ENCODE data around the gene PRR18.
A peak's percentile ranks its signal among the peaks of the same experiment; 100 is the strongest.

PRR18 gene

DNA sequence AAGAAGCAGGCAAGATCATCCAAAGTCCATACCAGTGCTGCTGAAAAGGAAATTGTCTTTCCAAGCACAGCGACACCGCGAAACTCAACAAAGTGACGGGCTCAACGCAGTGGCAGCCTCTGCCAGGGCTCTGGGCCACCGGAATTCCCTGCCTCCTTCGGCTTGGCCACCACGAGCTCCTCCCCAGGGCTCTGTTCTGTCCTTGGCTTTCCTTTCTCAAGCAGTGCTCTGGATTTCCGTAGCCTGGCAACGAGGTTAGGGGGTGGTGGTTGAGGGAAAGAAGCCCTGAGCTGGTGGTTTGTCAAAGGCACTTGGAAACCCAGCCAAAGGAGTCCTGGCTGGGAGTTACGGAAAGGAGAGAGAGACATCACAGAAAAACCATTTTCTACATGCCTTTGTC lies 31.2 kb downstream of the PRR18 start:
- DNase-seq (ENCODE audit: low read depth in 3 of 3, low spot score in 1 of 3) = no peak

DNA sequence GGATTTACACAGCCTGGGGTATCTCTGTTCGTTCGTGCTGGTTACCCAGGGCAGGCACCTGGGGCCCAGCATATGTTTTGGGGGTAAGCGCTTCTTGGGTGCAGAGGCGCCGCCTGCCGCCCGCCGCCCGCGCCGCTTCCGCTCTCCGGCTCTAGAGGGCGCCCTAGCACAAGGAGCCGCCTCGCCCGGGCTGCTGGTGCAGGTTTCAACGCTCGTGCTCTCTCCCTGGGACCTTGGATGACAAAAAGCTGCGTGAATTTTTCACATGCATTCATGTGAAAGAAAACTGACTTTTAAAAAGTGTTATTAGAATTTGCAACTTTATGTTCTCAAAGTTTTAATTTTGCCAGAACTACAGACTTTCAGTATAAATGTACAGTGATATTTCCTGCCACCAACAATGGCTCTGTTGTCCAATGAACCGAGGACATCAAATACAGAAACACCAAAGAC lies 32.5 kb downstream of the PRR18 start:
- DNase-seq (ENCODE audit: low read depth in 3 of 3, low spot score in 1 of 3) = peak; percentile 54 to 85 (median 63)

DNA sequence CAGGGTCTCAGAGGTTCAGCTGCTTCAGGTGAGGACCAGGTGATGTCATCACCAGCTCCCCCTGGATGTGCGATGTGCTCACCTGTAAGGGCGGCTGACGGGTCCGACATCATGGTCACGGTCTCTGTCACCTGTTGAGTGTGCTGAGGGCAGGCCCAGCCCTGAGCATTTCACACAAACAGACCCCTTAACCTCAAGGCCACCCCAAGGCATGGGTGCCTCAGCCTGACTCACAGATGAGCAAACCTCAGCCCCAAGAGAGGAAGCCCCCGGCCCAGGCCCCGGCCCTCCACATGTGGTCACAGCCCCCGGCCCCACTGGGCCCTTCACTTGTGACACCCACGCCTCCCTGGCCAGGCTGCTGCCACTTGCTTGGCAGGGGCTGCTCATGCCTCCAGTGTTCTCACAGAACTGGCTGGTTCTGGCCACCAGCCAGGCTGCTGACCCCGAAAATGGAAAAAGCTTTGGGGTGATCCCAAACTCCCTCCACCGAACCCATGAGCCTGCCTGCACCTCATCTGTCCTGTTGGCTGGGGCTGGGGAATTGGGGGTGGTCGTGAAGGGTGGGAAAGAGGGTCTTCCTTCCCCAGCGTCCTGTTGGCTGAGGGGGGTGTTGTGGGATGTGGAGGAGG lies 33.3 kb downstream of the PRR18 start:
- no peak for DNase-seq (ENCODE audit: low read depth in 3 of 3, low spot score in 1 of 3)

DNA sequence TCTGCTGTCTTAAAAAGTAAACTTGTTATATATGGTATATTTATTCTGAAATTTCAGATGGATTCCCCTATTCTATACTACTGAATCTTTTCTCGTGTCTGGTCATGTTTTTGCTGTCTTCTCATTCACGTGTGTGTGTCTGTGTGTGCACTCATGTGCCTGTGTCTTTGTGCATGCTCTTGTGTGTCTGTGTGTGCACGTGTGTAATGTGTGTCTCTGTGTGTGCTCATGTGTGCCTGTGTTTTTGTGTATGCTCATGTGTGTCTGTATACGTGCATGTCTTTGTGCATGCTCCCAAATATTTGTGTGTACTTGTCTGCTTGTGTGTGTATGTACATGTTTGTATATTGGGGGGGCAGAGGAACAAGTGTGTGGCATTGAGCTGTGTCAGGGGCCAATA lies 34.0 kb downstream of the PRR18 start:
- DNase-seq (ENCODE audit: low read depth in 3 of 3, low spot score in 1 of 3) = no peak

DNA sequence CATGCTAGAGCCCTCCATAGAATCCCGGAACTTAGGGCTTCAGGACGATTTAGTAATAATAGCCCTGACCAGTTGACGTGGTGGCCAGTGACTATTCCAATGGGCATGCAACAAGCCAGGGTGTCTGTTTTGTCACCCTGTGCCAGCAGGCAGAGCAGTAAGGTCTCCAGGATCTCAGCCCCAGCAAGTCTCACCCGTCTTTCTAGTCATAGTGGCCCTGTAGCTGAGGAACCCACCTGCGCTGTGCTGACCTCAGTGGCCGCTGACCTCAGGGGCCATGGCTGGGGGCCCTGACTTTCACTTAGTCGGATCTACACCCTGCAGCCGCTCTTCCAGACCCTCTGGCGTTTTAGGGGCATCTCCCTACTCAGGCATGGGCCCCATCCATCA lies 36.8 kb downstream of the PRR18 start:
- DNase-seq (ENCODE audit: low read depth in 3 of 3, low spot score in 1 of 3) = no peak

DNA sequence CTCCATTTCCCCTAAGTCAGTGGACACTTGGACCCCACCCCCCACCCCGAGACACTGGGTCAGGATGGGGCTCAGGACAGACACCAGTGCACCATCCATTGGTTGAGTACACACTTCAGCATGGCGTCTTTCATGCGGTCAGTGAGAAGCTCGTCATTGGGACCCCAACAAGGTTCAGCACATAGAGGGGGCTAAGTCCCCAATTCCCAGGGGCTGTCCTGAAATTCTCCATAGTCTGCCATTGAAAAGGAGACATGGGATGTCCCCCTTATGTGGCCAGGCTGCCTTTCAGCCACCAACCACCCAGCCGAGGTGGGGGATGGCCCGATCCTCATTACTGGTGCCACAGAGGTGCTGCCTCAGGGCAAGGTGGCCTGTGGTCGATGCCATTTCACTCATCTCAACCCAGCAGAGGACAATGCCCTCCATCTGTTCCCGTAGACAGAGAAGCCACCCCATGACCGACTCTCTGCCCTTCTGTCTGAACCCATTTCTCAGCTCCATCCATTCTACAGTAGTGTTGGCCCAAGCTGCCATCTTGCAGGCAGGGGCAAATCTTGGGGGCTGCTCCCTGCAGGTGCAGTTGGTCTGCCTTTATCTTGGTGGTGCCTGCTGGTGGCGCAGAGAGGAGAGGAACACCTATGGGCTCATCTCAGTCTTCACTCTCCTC lies 37.4 kb downstream of the PRR18 start:
- no peak for DNase-seq (ENCODE audit: low read depth in 3 of 3, low spot score in 1 of 3)

DNA sequence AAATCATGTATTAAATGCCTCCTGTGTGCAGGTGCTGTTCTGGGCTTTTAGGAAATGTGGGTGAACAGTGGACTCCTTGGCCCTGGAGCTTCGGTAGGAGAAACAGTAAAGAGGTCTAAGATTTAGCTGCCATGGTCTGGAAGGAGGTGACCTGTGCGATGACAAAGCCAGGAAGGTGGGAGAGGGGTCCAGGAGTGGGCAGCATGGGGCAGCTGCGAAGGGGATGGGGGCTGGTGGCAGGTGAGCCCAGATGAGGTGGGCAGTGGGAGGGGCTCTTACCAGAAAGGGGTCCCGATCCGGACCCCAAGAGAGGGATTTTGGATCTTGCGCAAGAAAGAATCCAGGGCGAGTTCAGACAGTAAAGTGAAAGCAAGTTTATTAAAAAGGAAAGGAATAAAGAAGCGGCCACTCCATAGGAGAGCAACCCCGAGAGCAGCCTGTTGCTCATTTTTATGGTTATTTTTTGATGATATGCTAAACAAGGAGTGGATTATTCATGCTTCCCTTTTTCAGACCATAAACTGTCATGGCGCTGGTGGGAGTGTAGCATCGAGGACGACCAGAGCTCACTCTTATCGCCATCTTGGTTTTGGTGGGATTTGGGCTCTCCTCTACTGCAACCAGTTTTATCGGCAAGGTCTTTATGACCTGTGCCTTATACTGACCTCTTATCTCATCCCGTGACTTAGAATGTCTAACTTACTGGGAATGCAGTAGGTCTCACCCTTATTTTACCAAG lies 38.7 kb downstream of the PRR18 start:
- no peak for DNase-seq (ENCODE audit: low read depth in 3 of 3, low spot score in 1 of 3)

DNA sequence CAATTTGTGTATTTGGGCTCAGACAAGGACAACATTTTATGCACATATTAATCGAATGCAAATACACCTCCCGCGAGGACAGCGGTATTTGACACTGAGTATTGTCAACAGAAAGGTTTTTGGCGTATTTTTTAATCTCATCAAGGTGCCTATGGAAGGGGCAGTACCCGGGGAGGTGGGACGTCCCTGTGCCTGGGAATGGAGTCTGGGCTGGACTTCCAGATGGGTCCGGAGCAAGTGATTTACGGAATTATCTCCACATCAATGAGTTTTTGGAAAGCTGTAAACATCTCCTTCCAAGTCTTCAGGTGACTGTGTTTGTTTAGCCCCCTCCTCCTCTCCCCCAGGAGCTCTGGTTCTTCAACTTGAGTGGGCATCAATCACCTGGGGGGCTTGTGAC lies 39.8 kb downstream of the PRR18 start:
- no peak for DNase-seq (ENCODE audit: low read depth in 3 of 3, low spot score in 1 of 3)

DNA sequence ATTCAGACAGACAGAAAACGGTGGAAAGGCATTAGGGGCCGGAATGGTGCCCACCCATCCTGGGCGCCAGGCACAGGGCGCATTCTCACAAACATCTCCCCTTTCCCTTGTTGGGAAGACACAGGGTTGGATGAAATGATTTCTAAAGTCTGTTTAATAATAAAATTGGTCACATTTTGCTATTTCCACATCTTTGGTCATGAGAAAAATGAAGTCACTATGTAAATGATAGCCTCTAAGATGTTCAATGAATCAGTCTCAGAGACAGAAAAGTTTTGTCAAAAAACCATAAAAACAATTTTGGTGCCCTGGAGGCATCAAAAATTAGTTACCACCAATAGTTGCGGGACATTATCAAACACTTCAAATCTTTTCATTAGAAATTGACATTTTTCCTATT lies 40.7 kb downstream of the PRR18 start:
- no peak for DNase-seq (ENCODE audit: low read depth in 3 of 3, low spot score in 1 of 3)

DNA sequence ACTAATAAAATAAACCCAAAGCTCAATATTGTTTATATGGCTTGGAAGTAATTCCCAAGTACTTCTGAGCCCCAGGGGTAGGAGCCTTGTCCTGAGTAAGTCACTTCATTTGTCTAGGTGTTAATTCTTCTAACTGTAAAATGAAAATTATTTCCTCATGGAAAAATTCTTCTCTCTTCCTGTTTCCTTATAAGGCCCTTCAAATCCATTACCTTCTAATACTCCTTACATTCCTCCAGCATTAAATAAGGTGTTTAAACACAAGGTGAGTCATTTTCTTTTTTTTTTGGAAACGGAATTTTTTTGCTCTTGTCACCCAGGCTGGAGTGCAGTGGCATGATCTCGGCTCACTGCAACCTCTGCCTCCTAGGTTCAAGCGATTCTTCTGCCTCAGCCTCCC lies 41.9 kb downstream of the PRR18 start:
- no peak for DNase-seq (ENCODE audit: low read depth in 3 of 3, low spot score in 1 of 3)

DNA sequence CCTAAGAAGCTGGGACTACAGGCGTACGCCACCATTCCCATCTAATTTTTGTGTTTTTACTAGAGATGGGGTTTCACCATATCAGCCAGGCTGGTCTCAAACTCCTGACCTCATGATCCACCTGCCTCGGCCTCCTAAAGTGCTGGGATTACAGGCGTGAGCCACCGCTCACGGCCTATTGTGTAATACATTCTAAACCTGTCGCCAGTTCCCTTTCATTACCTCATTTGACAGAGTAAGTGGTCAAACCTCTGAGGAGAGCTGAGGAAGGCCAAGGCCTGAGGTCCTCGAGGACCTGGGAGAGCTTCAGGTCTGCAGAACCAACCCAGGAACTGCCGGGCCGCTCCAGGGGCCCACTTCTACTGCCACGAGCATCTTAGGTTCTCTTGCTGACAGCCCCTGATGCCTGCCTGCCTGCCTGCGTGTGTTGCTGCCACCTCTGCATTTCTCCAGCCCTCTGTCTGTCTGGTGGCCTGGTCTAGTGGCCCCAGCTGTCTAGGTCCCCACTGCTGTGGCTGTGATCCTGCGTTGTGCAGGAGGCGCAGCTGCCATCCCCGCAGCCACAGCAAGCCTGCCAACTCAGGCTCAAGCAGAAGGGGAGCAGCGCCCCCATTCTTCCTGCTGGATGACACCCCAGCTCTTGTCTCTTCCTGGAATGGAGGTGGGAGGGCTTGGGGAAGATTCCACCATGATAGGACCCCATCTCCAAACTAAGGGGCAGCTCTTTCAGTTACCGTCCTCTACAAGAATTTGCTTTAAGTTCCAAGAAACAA lies 45.3 kb downstream of the PRR18 start:
- DNase-seq (ENCODE audit: low read depth in 3 of 3, low spot score in 1 of 3) = no peak

DNA sequence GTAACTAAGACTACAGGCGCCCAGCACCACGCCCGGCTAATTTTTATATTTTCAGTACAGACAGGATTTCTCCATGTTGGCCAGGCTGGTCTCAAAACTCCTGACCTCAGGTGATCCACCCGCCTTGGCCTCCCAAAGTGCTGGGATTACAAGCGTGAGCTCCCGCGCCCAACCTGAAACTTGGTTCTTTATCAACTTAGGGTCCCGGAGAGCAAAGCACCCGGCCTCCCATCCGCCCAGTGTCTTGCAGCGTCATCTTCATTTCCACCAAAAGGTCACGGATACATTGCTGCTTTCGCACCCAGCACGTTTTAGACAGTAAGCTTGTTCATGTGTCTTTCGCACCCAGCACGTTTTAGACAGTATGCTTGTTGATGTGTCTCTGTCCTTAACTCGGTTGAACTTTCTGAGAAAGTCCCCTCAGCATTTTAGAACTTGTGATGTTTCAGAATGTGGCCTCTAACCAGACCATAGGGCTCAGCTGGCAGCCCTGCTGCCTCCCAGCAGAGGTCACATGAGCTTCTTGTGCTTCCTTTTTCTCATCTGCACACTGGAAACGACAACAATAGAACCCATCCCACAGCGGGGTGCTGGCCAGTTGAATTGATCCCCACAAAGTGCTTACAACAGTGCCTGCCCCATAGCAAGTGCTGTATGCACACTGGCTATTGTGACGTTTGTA lies 48.8 kb downstream of the PRR18 start:
- no peak for DNase-seq (ENCODE audit: low read depth in 3 of 3, low spot score in 1 of 3)

DNA sequence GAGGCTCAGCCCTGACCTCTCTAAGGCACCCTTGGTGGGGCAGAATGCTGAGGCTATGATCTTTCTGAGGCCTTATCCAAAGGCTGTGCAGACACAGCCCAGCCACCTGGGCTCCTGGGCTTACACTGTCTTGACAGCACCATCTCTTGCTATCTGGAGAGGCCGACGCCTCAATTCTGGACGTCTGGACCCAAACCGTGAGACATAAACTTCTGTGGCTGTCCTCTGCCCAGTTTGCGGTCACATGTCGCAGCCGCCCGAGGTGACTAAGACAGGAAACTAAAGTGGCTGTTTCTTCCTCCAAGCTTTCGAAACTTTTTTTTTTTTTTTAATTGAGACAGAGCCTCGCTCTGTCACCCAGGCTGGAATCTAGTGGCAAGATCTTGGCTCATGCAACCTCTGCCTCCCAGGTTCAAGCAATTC lies 49.3 kb downstream of the PRR18 start:
- no peak for DNase-seq (ENCODE audit: low read depth in 3 of 3, low spot score in 1 of 3)

DNA sequence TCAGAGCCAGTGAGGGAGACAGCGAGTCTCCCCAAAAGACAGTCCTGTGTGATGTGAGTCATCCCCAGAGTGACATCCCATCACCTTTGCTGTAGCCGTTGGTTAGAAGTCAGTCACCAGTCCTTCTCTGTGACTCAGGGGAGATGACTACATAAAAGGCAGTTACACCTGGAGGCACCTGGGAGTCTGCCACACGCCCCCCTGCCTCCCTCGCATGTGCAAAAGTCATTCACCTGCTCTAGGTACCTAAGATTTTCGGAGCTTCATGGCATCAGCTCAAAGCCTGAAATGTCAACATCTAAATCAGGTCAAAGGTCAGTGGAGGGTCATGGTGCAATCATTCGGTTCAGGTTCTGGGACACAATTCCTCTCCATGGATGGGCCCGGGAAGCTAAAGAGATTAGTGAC lies 50.3 kb downstream of the PRR18 start:
- DNase-seq (ENCODE audit: low read depth in 3 of 3, low spot score in 1 of 3) = no peak

All from stimulated activated CD4-positive, alpha-beta T cell treated with anti-CD3 and anti-CD28 coated beads, TNF-alpha, amount 100 ng/mL, for 1 hour (primary cell).